Endodermal cell (in vitro differentiated cells): ENCODE data around the gene RPS16. TPM values are rescaled to one million over a fixed set of nuclear protein-coding genes. Genes with fewer than 3 reads are reported as not detected.
A peak's percentile ranks its signal among the peaks of the same experiment; 100 is the strongest.

Experiments
- DNase-seq: peaks from one replicate; pipeline ENCODE4 v3.0.0-alpha.2; 2017
- H3K27ac ChIP-seq: 2 replicates; pipeline ENCODE4 v1.5.1; 2013; ENCODE audit warnings: mild to moderate bottlenecking, low read depth, low read length, moderate library complexity
- H3K27me3 ChIP-seq: 2 replicates; pipeline ENCODE4 v1.6.1; 2013; ENCODE audit warnings: mild to moderate bottlenecking, low read length, moderate library complexity; ENCODE audit not compliant: insufficient read depth, control insufficient read depth, poor library complexity, severe bottlenecking
- H3K36me3 ChIP-seq: 2 replicates; pipeline ENCODE4 v1.7.0; 2013; ENCODE audit warnings: mild to moderate bottlenecking, low read length, moderate library complexity; ENCODE audit not compliant: control insufficient read depth, insufficient read depth
- H3K4me1 ChIP-seq: one replicate; pipeline ENCODE4 v1.7.0; 2013; ENCODE audit warnings: low read length; ENCODE audit not compliant: control insufficient read depth, insufficient read depth
- H3K4me3 ChIP-seq: 2 replicates; pipeline ENCODE4 v1.5.1; 2013; ENCODE audit warnings: mild to moderate bottlenecking, low read length, moderate library complexity
- H3K9ac ChIP-seq: 2 replicates; pipeline ENCODE4 v1.6.1; 2013; ENCODE audit warnings: mild to moderate bottlenecking, low read length, moderate library complexity; ENCODE audit not compliant: poor library complexity, severe bottlenecking; ENCODE audit errors: extremely low read depth
- H3K9me3 ChIP-seq: 2 replicates; pipeline ENCODE4 v1.6.1; 2013; ENCODE audit warnings: mild to moderate bottlenecking, low read length, moderate library complexity; ENCODE audit not compliant: control insufficient read depth
- H3K27ac Mint-ChIP-seq: 2 replicates; pipeline ENCODE4 v1.8.0; 2020; ENCODE audit warnings: mixed read lengths
- H3K27me3 Mint-ChIP-seq: 2 replicates; pipeline ENCODE4 v1.8.0; 2021; ENCODE audit warnings: mild to moderate bottlenecking, mixed read lengths; ENCODE audit not compliant: insufficient read depth
- H3K36me3 Mint-ChIP-seq: 2 replicates; pipeline ENCODE4 v1.8.0; 2020; ENCODE audit warnings: low read depth, mixed read lengths
- H3K4me1 Mint-ChIP-seq: 2 replicates; pipeline ENCODE4 v1.8.0; 2020; ENCODE audit warnings: mixed read lengths
- H3K4me3 Mint-ChIP-seq: 2 replicates; pipeline ENCODE4 v1.8.0; 2020; ENCODE audit warnings: mild to moderate bottlenecking, moderate library complexity, mixed read lengths
- H3K9me3 Mint-ChIP-seq: 2 replicates; pipeline ENCODE4 v1.8.0; 2020; ENCODE audit warnings: mild to moderate bottlenecking, mixed read lengths
- CTCF ChIP-seq: fragments of 200-600 bp; sonication (generic); conservative IDR thresholded peaks from 2 replicates; pipeline ENCODE4 v1.5.0; 2021; ENCODE audit warnings: antibody characterized with exemption, mild to moderate bottlenecking
- WGBS, 2 experiments: methylation state at CpG; one replicate each; pipeline versions ENCODE4 v1.1.5 to v1.1.7; 2013; ENCODE audit warnings: missing lambda C conversion rate in 2 of 2, mixed read lengths in 1 of 2; ENCODE audit not compliant: insufficient coverage in 1 of 2, insufficient read length in 1 of 2; 5-methylcytosine and 5-hydroxymethylcytosine counted together
- total RNA-seq, 2 donors: library from RNA; stranded (reverse); fragmentation: NEBNext Ultra II Directional in 1 of 2; extraction: Animal tissue kit (Norgen Biotek cat#: 25700) in 1 of 2; gene quantifications; 2 replicates in 1 of 2; 3 replicates in 1 of 2; pipeline ENCODE4 v1.2.1, GENCODE V29; 2021

Gene RPS16
- total RNA-seq, 2 donors from 2014 or later, result 1,674 to 1,990 TPM

GRCh38 chr19:39400061-39400460 lies 35.7 kb downstream of the RPS16 start:
- no peak overlapping the region for H3K27ac ChIP-seq
- Mint-ChIP-seq H3K4me1 (peaks cover 39% of the 10 kb centered on the region), H3K36me3 (peaks cover 18% of the 10 kb centered on the region), H3K27me3 (no peaks in the 10 kb centered on the region), H3K9me3 (no peaks in the 10 kb centered on the region), H3K27ac (peak overlapping the region; percentile 1), H3K4me3 (no peak overlapping the region)
- WGBS, 2 experiments, result 87 to 100% methylated on average over 3 to 4 of the region's 4 CpGs
- H3K36me3 ChIP-seq, result peaks cover 12% of the 10 kb centered on the region
- no peak overlapping the region for H3K4me3 ChIP-seq
- no peaks in the 10 kb centered on the region for H3K27me3 ChIP-seq
- DNase-seq, result no peak
- H3K9ac ChIP-seq, result no peak overlapping the region
- no peaks in the 10 kb centered on the region for H3K9me3 ChIP-seq
- peaks cover 21% of the 10 kb centered on the region for H3K4me1 ChIP-seq
- TF ChIP-seq CTCF, result no peak

DNA sequence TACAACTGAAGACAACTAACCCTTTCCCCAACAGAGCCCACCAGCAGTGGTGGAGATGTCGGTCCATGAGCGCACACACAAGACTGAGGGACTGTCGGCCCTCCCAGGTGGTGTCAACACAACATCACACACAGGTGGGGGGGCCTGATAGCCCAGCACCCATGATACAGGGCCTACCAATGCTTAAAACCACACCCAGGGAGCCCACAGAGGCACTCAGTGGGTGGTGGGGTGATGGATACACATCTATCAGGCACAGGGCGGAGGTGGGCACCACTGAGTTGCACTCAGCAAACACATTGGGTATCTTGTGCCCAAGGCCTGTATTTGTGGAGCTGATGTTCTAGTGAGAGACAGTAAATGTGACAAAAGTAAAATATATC lies 36.1 kb downstream of the RPS16 start:
- Mint-ChIP-seq H3K36me3 (peaks cover 22% of the 10 kb centered on the region), H3K4me1 (peaks cover 39% of the 10 kb centered on the region), H3K4me3 (no peak overlapping the region), H3K9me3 (no peaks in the 10 kb centered on the region), H3K27ac (peak overlapping the region; percentile 1), H3K27me3 (no peaks in the 10 kb centered on the region)
- no peak overlapping the region for H3K4me3 ChIP-seq
- no peak overlapping the region for H3K27ac ChIP-seq
- WGBS, 2 experiments, result 96 to 100% methylated on average over 1 to 4 of the region's 4 CpGs
- no peaks in the 10 kb centered on the region for H3K9me3 ChIP-seq
- DNase-seq, result no peak
- no peak for TF ChIP-seq CTCF
- peaks cover 21% of the 10 kb centered on the region for H3K4me1 ChIP-seq
- H3K9ac ChIP-seq, result no peak overlapping the region
- H3K36me3 ChIP-seq, result peaks cover 13% of the 10 kb centered on the region
- H3K27me3 ChIP-seq, result no peaks in the 10 kb centered on the region

DNA sequence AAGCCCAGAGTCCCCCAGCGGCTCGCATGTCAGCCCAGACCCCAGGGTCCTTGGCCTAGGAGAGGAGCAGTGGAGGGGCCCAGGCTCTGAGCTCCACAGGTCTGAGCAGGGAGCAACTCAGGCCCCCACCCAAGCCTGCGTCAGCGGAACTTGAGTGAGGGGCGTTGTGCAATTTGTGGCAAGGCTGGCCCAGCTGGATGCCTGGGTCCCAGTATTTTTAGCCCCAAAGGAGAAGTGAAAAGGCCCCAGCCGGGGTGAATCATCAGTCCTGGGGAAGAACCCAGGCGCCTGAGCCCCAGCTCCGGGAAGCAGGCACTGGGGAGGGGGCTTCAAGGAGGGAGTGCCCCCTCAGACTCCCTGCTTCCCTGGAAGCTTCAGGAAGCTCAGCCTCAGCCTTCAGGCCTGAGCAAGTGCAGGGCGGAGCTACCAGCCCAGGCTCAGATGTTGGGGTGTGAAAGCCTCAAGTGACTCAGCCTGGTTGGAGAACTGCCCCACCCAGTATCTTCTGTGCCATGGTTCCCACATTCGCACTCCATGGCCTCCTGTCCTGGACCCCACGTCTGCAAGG lies 37.4 kb downstream of the RPS16 start:
- Mint-ChIP-seq H3K27ac (peak overlapping the region; percentile 98), H3K4me1 (peaks cover 36% of the 10 kb centered on the region), H3K27me3 (no peaks in the 10 kb centered on the region), H3K9me3 (no peaks in the 10 kb centered on the region), H3K36me3 (peaks cover 31% of the 10 kb centered on the region), H3K4me3 (no peak overlapping the region)
- Histone ChIP-seq H3K27me3 (no peaks in the 10 kb centered on the region), H3K4me3 (no peak overlapping the region), H3K9me3 (no peaks in the 10 kb centered on the region), H3K4me1 (peaks cover 16% of the 10 kb centered on the region), H3K36me3 (peaks cover 22% of the 10 kb centered on the region), H3K27ac (no peak overlapping the region), H3K9ac (no peak overlapping the region)
- no peak for DNase-seq
- 92 to 96% methylated on average over 9 to 11 of the region's 11 CpGs for WGBS, 2 experiments
- no peak for TF ChIP-seq CTCF
